Cardiac muscle cell (in vitro differentiated cells and primary cell): Measurements from ENCODE around the gene PHF14. TPM values are rescaled to one million over a fixed set of nuclear protein-coding genes. Genes with fewer than 3 reads are reported as not detected.

Source experiments
- DNase-seq, 2 donors: peaks; one replicate each; pipeline versions ENCODE4 v3.0.0 to v3.0.0-alpha.2; 2010 to 2017; ENCODE audit warnings: low read depth in 1 of 2, low spot score in 1 of 2
- H3K27ac ChIP-seq: fragments of 200-600 bp; sonication (generic); 2 replicates; pipeline ENCODE4 v1.5.1; 2016
- H3K27me3 ChIP-seq: fragments of 200-600 bp; sonication (generic); 2 replicates; pipeline ENCODE4 v1.6.0; 2016; ENCODE audit warnings: control low read depth
- H3K36me3 ChIP-seq: fragments of 200-600 bp; sonication (generic); 2 replicates; pipeline ENCODE4 v1.5.1; 2016; ENCODE audit warnings: control low read depth
- H3K4me1 ChIP-seq: fragments of 200-600 bp; sonication (generic); 2 replicates; pipeline ENCODE4 v1.8.1; 2017; ENCODE audit warnings: low read depth, mild to moderate bottlenecking, mixed run types
- H3K4me3 ChIP-seq: fragments of 200-600 bp; sonication (generic); 2 replicates; pipeline ENCODE4 v1.5.1; 2016; ENCODE audit warnings: mild to moderate bottlenecking
- H3K9me3 ChIP-seq: fragments of 200-600 bp; sonication (generic); 2 replicates; pipeline ENCODE4 v1.5.1; 2017; ENCODE audit warnings: low read depth, mild to moderate bottlenecking, control low read depth
- CTCF ChIP-seq: IDR thresholded peaks from 2 replicates; pipeline ENCODE4 v1.5.1; 2012; ENCODE audit warnings: low read depth, mild to moderate bottlenecking, low read length
- polyA plus RNA-seq: library from polyadenylated mRNA; unstranded; fragments of >200 nt; fragmentation: Nextera tagmentation; extraction: Ambion mirVana; gene quantifications from 2 replicates; pipeline ENCODE4 v1.2.1, GENCODE V29; 2016
- total RNA-seq: library from RNA; depleted of rRNA; stranded (reverse); fragments of >200 nt; gene quantifications from 2 replicates; pipeline ENCODE4 v1.2.3, GENCODE V29; 2016

PHF14 gene
- total and polyA plus RNA-seq, 2 experiments from 2014 or later = 28.6 to 31.2 TPM

- TF ChIP-seq CTCF = no peak
- Histone ChIP-seq H3K27ac (no peak overlapping the region), H3K4me1 (no peaks in the 10 kb centered on the region), H3K27me3 (no peaks in the 10 kb centered on the region), H3K36me3 (no peaks in the 10 kb centered on the region), H3K4me3 (no peak overlapping the region), H3K9me3 (no peaks in the 10 kb centered on the region)
- DNase-seq = no peak
Observed at GRCh38 chr7:11104578-11104977, 130.9 kb downstream of the PHF14 start.

- Histone ChIP-seq H3K9me3 (no peaks in the 10 kb centered on the region), H3K36me3 (peaks cover 4% of the 10 kb centered on the region), H3K27ac (no peak overlapping the region), H3K4me3 (no peak overlapping the region), H3K27me3 (no peaks in the 10 kb centered on the region), H3K4me1 (no peaks in the 10 kb centered on the region)
- DNase-seq = no peak
- TF ChIP-seq CTCF = no peak
Observed at GRCh38 chr7:11109659-11110058, 136.0 kb downstream of the PHF14 start.

GRCh38 chr7:11120068-11120664 lies 146.5 kb downstream of the PHF14 start:
- DNase-seq = peak in 1 of 2 donors; percentile 4
- H3K9me3 ChIP-seq = no peaks in the 10 kb centered on the region
- no peaks in the 10 kb centered on the region for H3K27me3 ChIP-seq
- H3K27ac ChIP-seq = no peak overlapping the region
- H3K36me3 ChIP-seq = peaks cover 3% of the 10 kb centered on the region
- H3K4me3 ChIP-seq = no peak overlapping the region
- H3K4me1 ChIP-seq = peaks cover 5% of the 10 kb centered on the region
- no peak for TF ChIP-seq CTCF

- DNase-seq = no peak
- Histone ChIP-seq H3K27me3 (no peaks in the 10 kb centered on the region), H3K36me3 (peaks cover 3% of the 10 kb centered on the region), H3K4me1 (peaks cover 8% of the 10 kb centered on the region), H3K4me3 (no peak overlapping the region), H3K9me3 (no peaks in the 10 kb centered on the region), H3K27ac (no peak overlapping the region)
- no peak for TF ChIP-seq CTCF
Observed at GRCh38 chr7:11120675-11121220, 147.1 kb downstream of the PHF14 start.

- TF ChIP-seq CTCF = no peak
- H3K4me3 ChIP-seq = no peak overlapping the region
- DNase-seq = no peak
- peaks cover 19% of the 10 kb centered on the region for H3K4me1 ChIP-seq
- no peaks in the 10 kb centered on the region for H3K9me3 ChIP-seq
- H3K36me3 ChIP-seq = no peaks in the 10 kb centered on the region
- H3K27ac ChIP-seq = no peak overlapping the region
- no peaks in the 10 kb centered on the region for H3K27me3 ChIP-seq
Observed at GRCh38 chr7:11124856-11125559, 151.3 kb downstream of the PHF14 start.
